Measurements from ENCODE around the gene NUDT17. TPM values are rescaled to one million over a fixed set of nuclear protein-coding genes. Genes with fewer than 3 reads are reported as not detected.

Gene NUDT17
- total and polyA plus RNA-seq, 2 of the 8 experiments (the other 6 are each of a cell fraction or from before 2014, with no cell fraction given) = 2.7 to 4.1 TPM

- Histone ChIP-seq H3K9ac (replicated peaks in 1 of 4; ENCODE audit: extremely low read depth in 1 of 4, low read depth in 3 of 4, low read length in 3 of 4) (no peak overlapping the region), H3K27ac (ENCODE audit: low read depth, low read length) (no peak overlapping the region), H2BK5ac (ENCODE audit: low read depth, low read length) (no peak overlapping the region), H3K36me3 (ENCODE audit: control insufficient read depth in 2 of 4, insufficient read depth in 4 of 4, low read length in 3 of 4) (no peaks in the 10 kb centered on the region), H2BK15ac (ENCODE audit: low read length) (no peak overlapping the region), H3K23ac (ENCODE audit: insufficient read length) (no peak overlapping the region), H3K56ac (replicated peaks; ENCODE audit: insufficient read length, low read depth, low read length) (no peak overlapping the region), H3K9me3 (ENCODE audit: insufficient read depth in 2 of 2, low read depth in 1 of 2, low read length in 1 of 2) (no peaks in the 10 kb centered on the region), H2AFZ (ENCODE audit: low read length) (no peak overlapping the region), H3K27me3 (replicated peaks in 1 of 4; ENCODE audit: control insufficient read depth in 3 of 4, extremely low read depth in 1 of 4, insufficient read depth in 3 of 4, low read length in 3 of 4) (no peaks in the 10 kb centered on the region), H3K79me1 (ENCODE audit: low read depth, low read length) (peaks cover 5% of the 10 kb centered on the region; the same call in 1 of the 2 replicates), H2BK20ac (ENCODE audit: low read length) (no peak overlapping the region), H4K8ac (ENCODE audit: extremely low read depth, insufficient read depth, low read length) (no peak overlapping the region), H3K23me2 (ENCODE audit: low read depth, low read length) (no peaks in the 10 kb centered on the region), H2AK5ac (ENCODE audit: low read depth, low read length) (no peak overlapping the region), H3K4me3 (ENCODE audit: extremely low read depth in 1 of 4, insufficient read depth in 2 of 4, low read depth in 3 of 4, low read length in 4 of 4) (no peak overlapping the region), H3K4me1 (replicated peaks in 1 of 4; ENCODE audit: control insufficient read depth in 3 of 4, insufficient read depth in 4 of 4, low read length in 3 of 4) (peaks cover 0 to 9% (median 1%) of the 10 kb centered on the region in 4 experiments; a peak in 5 of 7 replicates), H3K4ac (replicated peaks; ENCODE audit: insufficient read length, low read depth, low read length) (no peak overlapping the region), H3K14ac (ENCODE audit: insufficient read length) (no peak overlapping the region), H3K4me2 (ENCODE audit: insufficient read depth in 1 of 2, low read depth in 2 of 2, low read length in 2 of 2) (no peak overlapping the region), H3K18ac (ENCODE audit: extremely low read depth, low read length) (no peak overlapping the region), H3K79me2 (ENCODE audit: control insufficient read depth in 1 of 2, insufficient read depth in 2 of 2, low read length in 2 of 2) (peaks cover 0 to 26% of the 10 kb centered on the region in 2 experiments; a peak in 2 of 4 replicates), H2BK12ac (ENCODE audit: low read depth, low read length) (no peak overlapping the region), H4K5ac (ENCODE audit: insufficient read length, low read depth, low read length) (no peak overlapping the region), H4K91ac (replicated peaks; ENCODE audit: insufficient read length, low read length) (no peak overlapping the region), H2BK120ac (replicated peaks; ENCODE audit: low read depth, low read length) (no peak overlapping the region), H4K20me1 (replicated peaks in 1 of 2; ENCODE audit: control insufficient read depth in 1 of 2, insufficient read depth in 2 of 2, low read length in 2 of 2) (peaks cover 0 to 2% of the 10 kb centered on the region in 2 experiments)
- DNase-seq (ENCODE audit: low read depth in 1 of 2, low spot score in 2 of 2) (no peak), FAIRE-seq (no peak)
- WGBS, 2 experiments (ENCODE audit: extremely low coverage in 1 of 2, insufficient coverage in 1 of 2, insufficient read length in 1 of 2, insufficient replicate concordance in 2 of 2, low coverage in 1 of 2, low lambda C conversion rate in 2 of 2, missing lambda C conversion rate in 1 of 2) = 93% methylated on average over 3 of the region's 3 CpGs; no CpG with 5 or more reads in 1 of the 2 experiments
- ChIA-PET CTCF (ENCODE audit: partially characterized antibody) (no interaction called here), POLR2A (ENCODE audit: partially characterized antibody) (no interaction called here)
- no peak for TF ChIP-seq POLR2AphosphoS5 (IDR thresholded peaks at IDR 0.05; ENCODE audit: low read depth, low read length)
- no peak for TF ChIP-seq POU5F1 (IDR thresholded peaks at IDR 0.05; ENCODE audit: low read depth, low read length)
- TF ChIP-seq NRF1 (IDR thresholded peaks at IDR 0.05; ENCODE audit: low read depth, low read length) = no peak
- no peak for TF ChIP-seq ASH2L (IDR thresholded peaks at IDR 0.05; ENCODE audit: low read length)
- TF ChIP-seq CTBP2 (IDR thresholded peaks at IDR 0.05; ENCODE audit: borderline replicate concordance, insufficient read depth, insufficient read length, low read length) = no peak
- no peak for TF ChIP-seq EZH2 (IDR thresholded peaks at IDR 0.05; ENCODE audit: low read depth, low read length, severe bottlenecking)
- no peak for TF ChIP-seq RXRA (IDR thresholded peaks at IDR 0.05; ENCODE audit: insufficient read depth, low read depth, low read length)
- no peak for TF ChIP-seq SP2 (IDR thresholded peaks at IDR 0.05; ENCODE audit: low read length)
- no peak for TF ChIP-seq YY1 (IDR thresholded peaks at IDR 0.05; ENCODE audit: low read depth, low read length)
- no peak for TF ChIP-seq JUND (IDR thresholded peaks at IDR 0.05; ENCODE audit: low read length)
- no peak for TF ChIP-seq CHD2 (IDR thresholded peaks at IDR 0.05; ENCODE audit: low read length)
- TF ChIP-seq CBX8 (IDR thresholded peaks at IDR 0.05; ENCODE audit: borderline replicate concordance, low read depth, low read length) = no peak
- no peak for TF ChIP-seq EGR1 (IDR thresholded peaks at IDR 0.05; ENCODE audit: borderline replicate concordance, low read depth, low read length)
- TF ChIP-seq MAFK (IDR thresholded peaks at IDR 0.05; ENCODE audit: low read depth, low read length) = no peak
These were observed 41.0 kb upstream of the NUDT17 start for GRCh38 chr1:145804235-145805045.
